Activated CD4-positive, alpha-beta memory T cell treated with anti-CD3 and anti-CD28 coated beads, Interleukin-2, amount 10 ng/mL, durations not matched to agents 7 days and 5 days (primary cell): ENCODE measurements around the gene C19orf85. TPM values are rescaled to one million over a fixed set of nuclear protein-coding genes. Genes with fewer than 3 reads are reported as not detected.

Experiments used
- CTCF ChIA-PET: fragments of 350-600 bp; sonication (Branson Sonifier 250); formaldehyde crosslinking; loops from one replicate; lab custom pipeline; 2021; ENCODE audit warnings: antibody characterized with exemption, inconsistent platforms; lab: Charles Lee
- POLR2A ChIA-PET: fragments of 350-600 bp; sonication (Branson Sonifier 250); formaldehyde crosslinking; loops from one replicate; lab custom pipeline; 2021; ENCODE audit warnings: antibody characterized with exemption; lab: Charles Lee
- DNase-seq: peaks from one replicate; pipeline ENCODE4 v3.0.0-alpha.2; 2020
- H3K27ac Mint-ChIP-seq: one replicate; pipeline ENCODE4 v1.8.0; 2021; ENCODE audit warnings: mild to moderate bottlenecking, mixed read lengths
- H3K27me3 Mint-ChIP-seq: one replicate; pipeline ENCODE4 v1.8.0; 2021; ENCODE audit warnings: mixed read lengths
- H3K36me3 Mint-ChIP-seq: one replicate; pipeline ENCODE4 v1.8.0; 2021; ENCODE audit warnings: low read depth, mixed read lengths
- H3K4me1 Mint-ChIP-seq: one replicate; pipeline ENCODE4 v1.8.0; 2021; ENCODE audit warnings: mixed read lengths
- H3K4me3 Mint-ChIP-seq: one replicate; pipeline ENCODE4 v1.8.0; 2021; ENCODE audit warnings: mild to moderate bottlenecking, mixed read lengths
- H3K9me3 Mint-ChIP-seq: one replicate; pipeline ENCODE4 v1.8.0; 2021; ENCODE audit warnings: mixed read lengths
- total RNA-seq, 2 experiments: library from RNA; stranded (reverse); gene quantifications; one replicate each; pipeline ENCODE4 v1.2.3, GENCODE V29; 2021

C19orf85 gene
- total RNA-seq, 2 experiments from 2014 or later: not detected

- POLR2A ChIA-PET: interaction anchor here (1.3 to 2.3 kb wide), 3 partner anchors 16 to 370 kb away, joined by 3 to 6 read pairs (median 4); partner anchors contain the start of genes ISOC2 and PPP1R12C
- CTCF ChIA-PET: interaction anchor here (2.1 kb wide), 1 partner anchor 16 kb away, joined by 8 read pairs; no protein-coding TSS in a partner anchor
- Mint-ChIP-seq H3K27ac (no peak within 1 kb of the TSS), H3K36me3 (peaks cover 3% of the 10 kb centered on the region), H3K9me3 (no peaks in the 10 kb centered on the region), H3K4me1 (peaks cover 12% of the 10 kb centered on the region), H3K4me3 (no peak within 1 kb of the TSS), H3K27me3 (peaks cover 2% of the 10 kb centered on the region)
- DNase-seq: no peak
Measured at GRCh38 chr19:55487924-55488687, 23.6 kb upstream of the C19orf85 start, which contains the start of gene SSC5D. Gene SSC5D, plus strand, starts transcription at chr19:55488436. Its CDS starts 154 bp downstream, at chr19:55488590.

GRCh38 chr19:55486971-55487923, 22.7 kb upstream of the C19orf85 start:
- DNase-seq: peak; percentile 36
- H3K36me3 Mint-ChIP-seq: peaks cover 3% of the 10 kb centered on the region
- CTCF ChIA-PET: interaction anchor here (0.9 to 2.1 kb wide), 3 partner anchors 11 to 20 kb away, joined by 4 to 8 read pairs (median 4); partner anchors contain the start of gene ZNF628
- POLR2A ChIA-PET: interaction anchor here (1.0 to 2.8 kb wide), 5 partner anchors 11 to 369 kb away, joined by 3 to 24 read pairs (median 4); partner anchors contain the start of genes ISOC2, PPP1R12C and ZNF628
- no peaks in the 10 kb centered on the region for H3K27me3 Mint-ChIP-seq
- H3K4me1 Mint-ChIP-seq: peaks cover 12% of the 10 kb centered on the region
- no peak overlapping the region for H3K4me3 Mint-ChIP-seq
- H3K9me3 Mint-ChIP-seq: no peaks in the 10 kb centered on the region
- H3K27ac Mint-ChIP-seq: no peak overlapping the region

- Mint-ChIP-seq H3K9me3 (no peaks in the 10 kb centered on the region), H3K4me1 (peaks cover 12% of the 10 kb centered on the region), H3K4me3 (peak overlapping the region; percentile 54), H3K27ac (no peak overlapping the region), H3K36me3 (peaks cover 3% of the 10 kb centered on the region), H3K27me3 (no peaks in the 10 kb centered on the region)
- POLR2A ChIA-PET: interaction anchor here (1.0 to 2.8 kb wide), 6 partner anchors 10 to 147 kb away, joined by 3 to 24 read pairs (median 5); partner anchors contain the start of genes ISOC2, KMT5C, ZNF628 and ZNF865
- no peak for DNase-seq
- CTCF ChIA-PET: interaction anchor here (0.9 to 2.1 kb wide), 4 partner anchors 10 to 19 kb away, joined by 4 to 23 read pairs (median 6); partner anchors contain the start of gene ZNF628
Measured at GRCh38 chr19:55486043-55486970, 21.8 kb upstream of the C19orf85 start.

- ChIA-PET POLR2A (interaction anchor here (0.9 to 2.8 kb wide), 8 partner anchors 9 to 146 kb away, joined by 3 to 24 read pairs (median 4); partner anchors contain the start of genes ISOC2, KMT5C, ZNF628 and ZNF865), CTCF (interaction anchor here (0.8 to 1.9 kb wide), 5 partner anchors 9 to 19 kb away, joined by 3 to 23 read pairs (median 5); no protein-coding TSS in a partner anchor)
- DNase-seq: no peak
- Mint-ChIP-seq H3K4me3 (peak overlapping the region; percentile 73), H3K4me1 (peaks cover 12% of the 10 kb centered on the region), H3K27ac (no peak overlapping the region), H3K27me3 (no peaks in the 10 kb centered on the region), H3K9me3 (no peaks in the 10 kb centered on the region), H3K36me3 (peaks cover 3% of the 10 kb centered on the region)
Measured at GRCh38 chr19:55485439-55486011, 21.0 kb upstream of the C19orf85 start.

GRCh38 chr19:55484593-55485438, 20.3 kb upstream of the C19orf85 start, which contains the start of gene NAT14:
Gene NAT14, plus strand, starts transcription at chr19:55485188. Its CDS starts 521 bp downstream, at chr19:55485709.
- Mint-ChIP-seq H3K36me3 (peaks cover 4% of the 10 kb centered on the region), H3K4me1 (peaks cover 14% of the 10 kb centered on the region), H3K27me3 (no peaks in the 10 kb centered on the region), H3K9me3 (no peaks in the 10 kb centered on the region), H3K4me3 (peak within 1 kb of the TSS; percentile 73), H3K27ac (no peak within 1 kb of the TSS)
- POLR2A ChIA-PET: interaction anchor here (0.6 to 2.8 kb wide), 7 partner anchors 8 to 169 kb away, joined by 3 to 24 read pairs (median 4); partner anchors contain the start of genes ISOC2, KMT5C and ZNF628
- CTCF ChIA-PET: interaction anchor here (0.8 to 1.9 kb wide), 4 partner anchors 8 to 20 kb away, joined by 3 to 23 read pairs (median 6); no protein-coding TSS in a partner anchor
- DNase-seq: peak; percentile 66

- no peak for DNase-seq
Measured at GRCh38 chr19:55483706-55484592, 19.4 kb upstream of the C19orf85 start.

GRCh38 chr19:55482967-55483705, 18.6 kb upstream of the C19orf85 start:
- CTCF ChIA-PET: no interaction called here
- Mint-ChIP-seq H3K27me3 (no peaks in the 10 kb centered on the region), H3K9me3 (no peaks in the 10 kb centered on the region), H3K36me3 (peaks cover 6% of the 10 kb centered on the region), H3K4me3 (no peak overlapping the region), H3K27ac (no peak overlapping the region), H3K4me1 (peaks cover 31% of the 10 kb centered on the region)
- POLR2A ChIA-PET: interaction anchor here (0.7 kb wide), 1 partner anchor 21 kb away, joined by 3 read pairs; no protein-coding TSS in a partner anchor
- DNase-seq: no peak

More at GRCh38 chr19:55483706-55484592, 19.4 kb upstream of the C19orf85 start:
- Mint-ChIP-seq H3K36me3 (peaks cover 6% of the 10 kb centered on the region), H3K4me3 (peak overlapping the region; percentile 73), H3K9me3 (no peaks in the 10 kb centered on the region), H3K4me1 (peaks cover 23% of the 10 kb centered on the region), H3K27ac (no peak overlapping the region), H3K27me3 (no peaks in the 10 kb centered on the region)
- ChIA-PET CTCF (interaction anchor here (1.6 kb wide), 1 partner anchor 16 kb away, joined by 8 read pairs; no protein-coding TSS in a partner anchor), POLR2A (interaction anchor here (1.4 to 2.0 kb wide), 3 partner anchors 10 to 145 kb away, joined by 4 to 6 read pairs (median 5); partner anchors contain the start of gene KMT5C)

- Mint-ChIP-seq H3K4me3 (no peak overlapping the region), H3K27ac (no peak overlapping the region), H3K27me3 (no peaks in the 10 kb centered on the region), H3K36me3 (peaks cover 6% of the 10 kb centered on the region), H3K4me1 (peaks cover 34% of the 10 kb centered on the region), H3K9me3 (no peaks in the 10 kb centered on the region)
- ChIA-PET POLR2A (interaction anchor here (0.7 kb wide), 1 partner anchor 20 kb away, joined by 3 read pairs; no protein-coding TSS in a partner anchor), CTCF (no interaction called here)
- no peak for DNase-seq
Measured at GRCh38 chr19:55482156-55482961, 17.8 kb upstream of the C19orf85 start.
